Measurements from ENCODE around the gene DGKH. TPM values are rescaled to one million over a fixed set of nuclear protein-coding genes. Genes with fewer than 3 reads are reported as not detected.
A peak's percentile ranks its signal among the peaks of the same experiment; 100 is the strongest.
"Not testable (repeated sequence)": the region's sequence is repeated elsewhere in the genome, so short reads cannot be mapped to it uniquely, and the experiment has no call there.

The DGKH gene
- total RNA-seq, 1 donor from 2014 or later, result 1.1 TPM

GRCh38 chr13:42041011-42041683 is 7.3 kb upstream of the DGKH start:
- ATAC-seq (peak; percentile 55), DNase-seq (ENCODE audit: low spot score) (peak; percentile 68)

DNA sequence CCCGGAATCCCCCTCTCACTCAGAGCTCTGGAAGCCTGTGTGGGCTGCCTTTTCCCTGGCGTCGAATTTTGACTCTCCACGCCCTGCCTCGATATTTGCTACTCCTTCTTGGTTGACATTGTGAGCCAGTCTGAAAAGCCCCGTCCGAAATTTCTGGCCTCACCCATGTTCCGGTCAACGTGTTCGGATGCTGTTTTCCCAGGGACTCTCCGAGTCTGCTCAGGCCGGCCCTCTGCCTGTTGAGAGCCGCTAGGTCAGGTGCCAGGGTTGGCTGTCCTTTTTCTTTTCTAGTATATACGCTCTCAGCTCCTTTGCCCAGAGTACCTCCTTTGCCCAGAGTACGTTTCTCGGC is 6.8 kb upstream of the DGKH start:
- ATAC-seq (peak; percentile 55), DNase-seq (ENCODE audit: low spot score) (peak; percentile 61)

DNA sequence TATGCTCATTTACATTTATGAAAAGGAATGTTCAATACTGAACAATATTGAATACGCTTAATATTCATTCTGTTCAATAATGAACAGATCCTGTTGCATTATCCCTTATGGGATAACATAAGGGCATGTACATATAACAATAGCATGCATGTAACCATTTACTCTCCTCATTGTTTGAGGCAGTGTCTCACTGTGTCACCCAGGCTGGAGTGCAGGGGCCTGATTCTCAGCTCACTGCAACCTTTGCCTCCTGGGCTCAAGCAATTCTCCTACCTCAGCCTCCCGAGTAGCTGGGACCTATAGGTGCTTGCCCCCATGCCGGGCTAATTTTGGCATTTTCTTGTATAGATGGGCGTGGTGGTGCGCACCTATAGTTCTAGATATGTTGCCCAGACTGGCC is 4.8 kb upstream of the DGKH start:
- ATAC-seq (no peak), DNase-seq (ENCODE audit: low spot score) (no peak)

DNA sequence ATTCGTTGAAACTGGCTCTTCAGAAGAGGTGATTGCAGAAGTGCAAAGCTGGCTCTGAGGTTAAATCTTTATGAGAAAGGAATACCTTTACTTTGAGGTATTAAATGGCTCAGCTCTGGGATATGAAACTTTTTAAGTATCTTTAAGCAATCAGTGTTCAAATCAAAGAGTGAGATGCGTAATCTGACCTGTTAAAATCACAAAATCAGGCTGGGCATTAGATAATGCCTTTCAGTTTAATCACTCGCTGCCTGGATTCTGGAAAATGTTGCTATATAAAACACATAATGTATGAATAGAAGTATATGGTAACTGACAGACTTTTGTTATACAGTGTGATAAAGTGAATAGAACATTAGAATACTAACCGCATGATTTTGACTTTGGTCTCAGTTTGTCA is 2.0 kb upstream of the DGKH start:
- DNase-seq (ENCODE audit: low spot score), result no peak
- no peak for ATAC-seq

DNA sequence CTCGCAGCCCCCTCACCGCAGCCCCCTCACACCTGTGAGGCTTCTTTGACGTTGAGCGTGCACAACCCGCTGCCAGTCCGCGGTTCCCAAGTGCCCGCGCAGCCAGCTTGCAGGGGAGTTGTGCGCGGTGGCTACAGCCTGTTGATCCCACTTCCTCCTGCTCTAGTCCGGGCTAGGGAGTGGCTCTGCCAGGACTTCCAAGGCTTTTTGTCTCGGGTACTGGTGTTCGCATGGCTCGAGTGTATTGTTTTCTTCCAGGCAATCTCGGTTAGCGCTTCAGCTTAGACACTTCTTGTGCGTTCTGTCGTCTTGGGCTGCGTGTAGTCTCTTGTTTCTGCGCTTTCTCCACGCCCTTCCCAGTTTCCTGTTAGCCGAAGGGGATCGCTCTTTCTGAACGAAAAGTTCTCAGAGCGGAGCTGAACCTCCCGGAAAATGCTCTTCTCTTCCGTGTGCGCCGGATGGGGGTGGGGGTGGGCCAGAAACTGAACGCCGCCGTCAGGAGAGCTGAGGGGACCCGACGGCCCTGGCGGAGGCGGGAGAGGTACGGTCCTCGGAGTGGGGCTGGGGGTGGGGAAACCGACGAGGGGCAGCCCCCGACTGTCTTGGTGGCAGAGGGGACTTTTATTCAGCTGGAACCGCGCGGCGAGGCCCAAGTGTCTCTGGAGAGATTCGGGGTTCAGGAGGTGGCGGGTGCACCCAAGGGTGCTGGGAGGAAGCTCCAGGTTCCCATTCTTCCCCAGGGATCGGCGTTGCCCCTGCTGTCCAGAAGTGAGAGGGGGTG is 697 bp upstream of the DGKH start:
- peak; percentile 24 for ATAC-seq
- DNase-seq (ENCODE audit: low spot score), result no peak

DNA sequence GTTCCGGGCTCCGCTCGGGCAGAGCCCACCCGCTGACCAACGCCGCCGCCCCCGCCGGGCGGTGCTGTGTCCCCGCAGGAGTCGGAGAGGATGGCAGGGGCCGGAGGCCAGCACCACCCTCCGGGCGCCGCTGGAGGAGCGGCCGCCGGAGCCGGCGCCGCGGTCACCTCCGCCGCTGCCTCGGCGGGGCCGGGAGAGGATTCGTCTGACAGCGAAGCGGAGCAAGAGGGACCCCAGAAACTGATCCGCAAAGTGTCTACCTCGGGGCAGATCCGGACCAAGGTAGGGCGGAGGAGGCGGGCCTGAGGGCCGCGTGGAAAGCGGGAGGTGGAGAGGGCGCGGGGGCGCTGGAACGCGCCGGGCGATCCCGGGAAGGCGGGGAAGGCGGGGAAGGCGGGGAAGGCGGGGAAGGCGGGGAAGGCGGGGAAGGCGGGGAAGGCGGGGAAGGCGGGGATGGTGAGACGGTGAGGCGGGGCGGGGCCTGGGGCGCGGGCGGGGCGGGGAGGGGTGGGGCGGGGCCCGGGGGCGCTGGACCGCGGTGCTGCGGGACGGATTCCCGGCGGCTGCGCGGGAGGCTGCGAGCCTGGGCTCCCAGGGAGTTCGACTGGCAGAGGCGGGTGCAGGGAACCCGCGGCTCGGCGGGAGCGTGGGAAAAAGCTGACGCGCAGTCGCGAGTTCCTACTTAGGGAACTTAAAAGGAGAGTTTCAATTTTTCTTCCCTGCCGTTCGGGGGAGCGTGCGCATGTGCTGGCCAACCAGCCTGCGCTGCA is 421 bp downstream of the DGKH start:
- peak; percentile 90 for DNase-seq (ENCODE audit: low spot score)
- ATAC-seq, result peak; percentile 87

GRCh38 chr13:42049454-42049813 is 986 bp downstream of the DGKH start:
- peak; percentile 49 for ATAC-seq
- DNase-seq (ENCODE audit: low spot score), result no peak

DNA sequence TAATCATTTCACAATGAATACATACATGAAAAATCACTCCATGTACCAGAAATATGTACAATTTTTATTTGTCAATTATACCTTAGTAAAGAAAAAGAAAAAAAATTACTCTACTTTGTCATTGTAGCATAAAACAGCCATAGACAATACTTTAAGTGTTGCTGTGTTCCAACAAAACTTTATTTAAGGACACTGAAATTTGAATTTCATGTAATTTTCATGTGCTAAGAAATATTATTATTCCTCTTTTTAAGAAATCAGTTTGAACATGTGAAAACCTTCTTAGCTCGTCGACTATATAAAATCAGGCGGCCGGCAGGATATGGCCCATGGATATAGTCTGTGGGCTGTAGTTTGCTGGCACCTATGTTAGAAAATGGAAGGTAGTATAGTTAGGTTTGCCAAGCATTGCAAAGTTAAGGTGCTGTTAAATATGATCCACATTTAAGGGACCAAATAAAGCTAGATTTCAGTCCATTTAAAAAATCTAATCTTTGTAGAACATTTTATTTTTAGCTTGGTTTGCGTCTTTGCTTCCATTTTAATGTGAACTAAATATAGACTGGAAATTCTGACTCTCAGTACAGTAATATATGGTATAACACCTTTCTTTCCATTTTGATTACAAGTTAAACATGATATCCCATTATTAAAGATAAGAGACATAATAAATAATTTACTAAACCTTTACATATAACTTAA is 6.5 kb downstream of the DGKH start:
- ATAC-seq (no peak), DNase-seq (ENCODE audit: low spot score) (no peak)

- DNase-seq (ENCODE audit: low spot score) (no peak), ATAC-seq (no peak)
These were observed 7.1 kb downstream of the DGKH start for GRCh38 chr13:42055500-42056085.

DNA sequence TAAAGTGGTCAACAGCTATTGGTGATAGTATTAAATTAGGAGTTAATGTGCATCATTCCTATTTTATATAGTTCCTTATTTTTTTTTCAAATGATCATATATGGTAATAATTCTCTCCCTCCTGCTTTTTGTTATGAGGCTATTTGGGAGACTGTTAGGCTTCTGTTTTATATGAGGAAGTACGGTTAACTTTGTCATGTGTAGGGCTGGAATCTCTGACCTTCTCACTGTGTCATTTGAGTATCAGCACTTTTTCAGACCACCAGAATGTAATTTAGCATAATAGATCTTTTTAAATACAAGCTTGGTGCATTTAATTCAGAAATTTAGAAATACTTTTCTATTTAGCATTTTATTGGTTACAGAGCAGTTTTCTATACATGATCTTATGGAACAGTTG is 7.7 kb downstream of the DGKH start:
- ATAC-seq (no peak), DNase-seq (ENCODE audit: low spot score) (no peak)

- no peak for ATAC-seq
- DNase-seq (ENCODE audit: low spot score), result no peak
These were observed 8.1 kb downstream of the DGKH start for GRCh38 chr13:42056583-42056982.

- no peak for ATAC-seq
- no peak for DNase-seq (ENCODE audit: low spot score)
These were observed 9.6 kb downstream of the DGKH start for GRCh38 chr13:42057918-42058530.

- ATAC-seq (no peak), DNase-seq (ENCODE audit: low spot score) (no peak)
These were observed 13.5 kb downstream of the DGKH start for GRCh38 chr13:42061943-42062342.

GRCh38 chr13:42063105-42063504 is 14.7 kb downstream of the DGKH start:
- no peak for DNase-seq (ENCODE audit: low spot score)

DNA sequence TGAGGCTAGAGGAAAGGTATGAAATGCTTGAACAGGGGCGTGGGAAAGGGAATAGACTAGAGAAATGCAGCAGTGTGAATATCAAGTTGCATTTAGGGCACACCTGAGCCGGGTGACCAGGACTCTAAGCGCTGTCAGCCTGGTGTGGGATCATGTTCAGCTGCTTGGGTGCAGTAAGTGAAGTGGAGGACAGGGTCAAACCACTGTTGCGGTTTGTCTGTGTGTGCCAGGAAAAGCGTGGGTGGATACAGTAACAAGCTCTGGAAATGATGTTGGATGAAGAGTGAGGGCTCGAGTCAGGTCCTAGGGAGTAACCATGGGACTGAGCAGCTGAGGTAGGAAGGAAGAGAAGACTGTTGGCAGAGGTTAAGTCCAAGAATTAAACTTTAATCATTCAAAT is 15.8 kb downstream of the DGKH start:
- DNase-seq (ENCODE audit: low spot score), result no peak

More at GRCh38 chr13:42063105-42063504, 14.7 kb downstream of the DGKH start:
- no peak for ATAC-seq

GRCh38 chr13:42064966-42065365 is 16.5 kb downstream of the DGKH start:
- DNase-seq (ENCODE audit: low spot score) (no peak), ATAC-seq (no peak)

More for the DNA sequence above, 15.8 kb downstream of the DGKH start:
- ATAC-seq, result no peak

DNA sequence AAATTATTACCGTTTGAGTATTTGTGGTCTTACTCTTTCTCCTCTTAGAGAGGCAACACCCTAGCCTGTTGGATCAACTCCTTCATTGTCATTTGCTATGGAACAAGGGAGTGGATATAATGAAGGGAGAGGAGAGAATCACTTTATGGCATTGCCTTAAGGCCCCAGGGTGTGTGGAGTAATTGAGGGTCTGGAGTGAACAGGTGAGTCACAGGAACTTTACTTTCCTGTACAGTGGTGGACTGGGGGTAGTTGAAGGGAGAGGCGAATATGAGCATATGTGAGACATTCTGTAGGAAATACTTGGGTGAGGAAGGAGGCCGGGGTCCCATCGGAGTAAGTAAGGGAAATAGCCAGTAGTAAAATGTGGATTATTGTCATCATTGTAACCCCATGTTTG is 17.0 kb downstream of the DGKH start:
- ATAC-seq (no peak), DNase-seq (ENCODE audit: low spot score) (no peak)

- no peak for ATAC-seq
These were observed 18.1 kb downstream of the DGKH start for GRCh38 chr13:42066542-42066941.

GRCh38 chr13:42068886-42069285 is 20.4 kb downstream of the DGKH start:
- ATAC-seq (no peak), DNase-seq (ENCODE audit: low spot score) (no peak)

More at GRCh38 chr13:42066542-42066941, 18.1 kb downstream of the DGKH start:
- DNase-seq (ENCODE audit: low spot score), result no peak

- DNase-seq (ENCODE audit: low spot score); ATAC-seq: not testable (repeated sequence)
These were observed 22.2 kb downstream of the DGKH start for GRCh38 chr13:42070599-42070998.

All from left lobe of liver (tissue), 2 donors.